IMR-90 (cell line): Measurements from ENCODE around the gene HADHB. TPM values are rescaled to one million over a fixed set of nuclear protein-coding genes. Genes with fewer than 3 reads are reported as not detected.
A peak's percentile ranks its signal among the peaks of the same experiment; 100 is the strongest.

Experiments used
- ATAC-seq: fragments of 200-7000 bp; cut with Tn5 transposase; 2 replicates; pipeline ENCODE4 v1.9.1; 2020; ENCODE audit warnings: low read depth, mild to moderate bottlenecking, moderate library complexity
- BruUV-seq: library from RNA; stranded (reverse); fragments of 400-500 nt; replicated peaks from 2 replicates; lab custom pipeline; 2021; lab: Mats Ljungman, UMichigan
- CTCF ChIA-PET: fragments of 300-600 bp; formaldehyde crosslinking; extraction: SDS; loops from one replicate; lab custom pipeline; 2021; ENCODE audit warnings: antibody characterized with exemption; lab: Yijun Ruan, JAX
- POLR2A ChIA-PET: fragments of 300-600 bp; sonication (Branson Sonifier 250); formaldehyde crosslinking; loops from one replicate; lab custom pipeline; 2022; ENCODE audit warnings: antibody characterized with exemption; ENCODE audit not compliant: unreplicated experiment; lab: Charles Lee
- DNase-seq: peaks from one replicate; pipeline ENCODE4 v3.0.0; 2013
- H2AFZ ChIP-seq: replicated peaks from 2 replicates; pipeline ENCODE3; 2013; ENCODE audit warnings: low read length, mild to moderate bottlenecking; ENCODE audit not compliant: poor library complexity
- H2AK5ac ChIP-seq: 2 replicates; pipeline ENCODE4 v1.6.1; 2013; ENCODE audit warnings: low read depth, low read length, inconsistent platforms
- H2AK9ac ChIP-seq: replicated peaks from 2 replicates; pipeline ENCODE3; 2013; ENCODE audit warnings: mild to moderate bottlenecking, low read depth, low read length, moderate library complexity; ENCODE audit not compliant: poor library complexity
- H2BK120ac ChIP-seq: 2 replicates; pipeline ENCODE4 v1.6.1; 2013; ENCODE audit warnings: low read depth, low read length, inconsistent platforms
- H2BK15ac ChIP-seq: 3 replicates; pipeline ENCODE4 v1.6.1; 2013; ENCODE audit warnings: low read depth, low read length, inconsistent platforms
- H2BK20ac ChIP-seq: 2 replicates; pipeline ENCODE4 v1.6.1; 2013; ENCODE audit warnings: low read depth, mild to moderate bottlenecking, inconsistent platforms, low read length, moderate library complexity
- H2BK5ac ChIP-seq: 2 replicates; pipeline ENCODE4 v1.6.1; 2013; ENCODE audit warnings: mild to moderate bottlenecking, low read depth, low read length, inconsistent platforms; ENCODE audit not compliant: poor library complexity, severe bottlenecking
- H3K14ac ChIP-seq: replicated peaks from 2 replicates; pipeline ENCODE4 v1.6.1; 2013; ENCODE audit warnings: low read depth, low read length, inconsistent platforms
- H3K18ac ChIP-seq: 2 replicates; pipeline ENCODE4 v1.6.1; 2013; ENCODE audit warnings: low read depth, low read length, control low read depth
- H3K23ac ChIP-seq: 2 replicates; pipeline ENCODE4 v1.6.1; 2013; ENCODE audit warnings: low read depth, low read length, inconsistent platforms
- H3K27ac ChIP-seq: 2 replicates; pipeline ENCODE4 v1.5.1; 2013; ENCODE audit warnings: mild to moderate bottlenecking, control low read depth, low read length; ENCODE audit not compliant: insufficient read depth
- H3K27me3 ChIP-seq: 2 replicates; pipeline ENCODE4 v1.6.1; 2013; ENCODE audit warnings: low read length; ENCODE audit not compliant: control insufficient read depth, insufficient read depth
- H3K36me3 ChIP-seq: 2 replicates; pipeline ENCODE4 v1.6.1; 2013; ENCODE audit warnings: low read length, mixed read lengths; ENCODE audit not compliant: control insufficient read depth, insufficient read depth
- H3K4ac ChIP-seq: 2 replicates; pipeline ENCODE4 v1.6.1; 2013; ENCODE audit warnings: low read depth, low read length, inconsistent platforms
- H3K4me1 ChIP-seq: 2 replicates; pipeline ENCODE4 v1.6.1; 2013; ENCODE audit warnings: low read length, mixed read lengths; ENCODE audit not compliant: control insufficient read depth, insufficient read depth
- H3K4me2 ChIP-seq: 2 replicates; pipeline ENCODE4 v1.6.1; 2013; ENCODE audit warnings: low read depth, mild to moderate bottlenecking, control low read depth, low read length, moderate library complexity
- H3K4me3 ChIP-seq: 2 replicates; pipeline ENCODE4 v1.5.1; 2013; ENCODE audit warnings: low read depth, mild to moderate bottlenecking, control low read depth, low read length, moderate library complexity; ENCODE audit not compliant: insufficient read depth
- H3K56ac ChIP-seq: 2 replicates; pipeline ENCODE4 v1.6.1; 2013; ENCODE audit warnings: low read length, inconsistent platforms; ENCODE audit not compliant: insufficient read depth; ENCODE audit errors: extremely low read depth
- H3K79me1 ChIP-seq, 2 experiments: 2 replicates each; pipeline ENCODE4 v1.6.1; 2013; ENCODE audit warnings: low read length in 2 of 2, inconsistent platforms in 1 of 2, low read depth in 1 of 2
- H3K9ac ChIP-seq: 2 replicates; pipeline ENCODE4 v1.6.1; 2013; ENCODE audit warnings: low read depth, low read length, control low read depth
- H3K9me1 ChIP-seq: 2 replicates; pipeline ENCODE4 v1.6.1; 2013; ENCODE audit warnings: low read length, inconsistent platforms; ENCODE audit not compliant: insufficient read depth
- H3K9me3 ChIP-seq: 2 replicates; pipeline ENCODE4 v1.6.1; 2013; ENCODE audit warnings: low read length; ENCODE audit not compliant: control insufficient read depth, insufficient read depth
- H4K20me1 ChIP-seq: 2 replicates; pipeline ENCODE4 v1.6.1; 2013; ENCODE audit warnings: low read length, inconsistent platforms; ENCODE audit not compliant: insufficient read depth
- H4K5ac ChIP-seq: 2 replicates; pipeline ENCODE4 v1.6.1; 2013; ENCODE audit warnings: mild to moderate bottlenecking, low read depth, low read length, control low read depth
- H4K8ac ChIP-seq, 2 experiments: 2 replicates each; pipeline ENCODE4 v1.6.1; 2013; ENCODE audit warnings: low read depth in 2 of 2, low read length in 2 of 2, control low read depth in 1 of 2, inconsistent platforms in 1 of 2
- H4K91ac ChIP-seq: 2 replicates; pipeline ENCODE4 v1.6.1; 2013; ENCODE audit warnings: low read depth, low read length, inconsistent platforms; ENCODE audit not compliant: insufficient read depth
- BHLHE40 ChIP-seq: fragments of 150-350 bp; IDR thresholded peaks from 2 replicates; pipeline ENCODE4 v1.6.1; 2016; ENCODE audit warnings: mild to moderate bottlenecking, low read depth, low read length
- CEBPB ChIP-seq: IDR thresholded peaks from 2 replicates; pipeline ENCODE4 v1.6.1; 2012; ENCODE audit warnings: low read depth, low read length, improper control_type of control experiment
- MAZ ChIP-seq: IDR thresholded peaks from 2 replicates; pipeline ENCODE4 v1.6.1; 2012; ENCODE audit warnings: low read depth, mild to moderate bottlenecking, low read length, improper control_type of control experiment, moderate library complexity, borderline replicate concordance
- WGBS, 2 experiments: methylation state at CpG; one replicate each; pipeline versions ENCODE4 v1.1.5 to v1.1.7; 2013; ENCODE audit warnings: missing lambda C conversion rate in 2 of 2; ENCODE audit not compliant: insufficient read length in 1 of 2; ENCODE audit errors: extremely low coverage in 2 of 2; 5-methylcytosine and 5-hydroxymethylcytosine counted together
- dilution Hi-C: fragments of 300-500 bp; cut with HindIII; formaldehyde crosslinking; loops from one replicate; pipeline ENCODE4 v1.14.3; 2018; ENCODE audit warnings: low sequenced_read_pairs; ENCODE audit not compliant: unreplicated experiment
- in situ Hi-C: fragments of 300-500 bp; cut with MboI; formaldehyde crosslinking; loops from 3 replicates; pipeline ENCODE4 v1.14.3; 2019; ENCODE audit warnings: low sequenced_read_pairs, inconsistent platforms, mixed read lengths
- intact Hi-C: fragments of 100-400 bp; cut with micrococcal nuclease; formaldehyde crosslinking; loops from 2 replicates; pipeline ENCODE4 v1.10.0; 2022
- polyA plus RNA-seq, 3 experiments: library from polyadenylated mRNA; depleted of rRNA; stranded (reverse); fragments of >200 nt; gene quantifications; 2 replicates each; pipeline ENCODE4 v1.2.3, GENCODE V29; 2012; ENCODE audit warnings: low replicate concordance in 1 of 3
- total RNA-seq: library from RNA; depleted of rRNA; stranded (reverse); fragments of >200 nt; gene quantifications from 2 replicates; pipeline ENCODE4 v1.2.3, GENCODE V29; 2012
- TF ChIP-seq, protein P1 (sequence below): fragments of 150-350 bp; IDR thresholded peaks from 2 replicates; pipeline ENCODE4 v1.6.1; 2016; ENCODE audit warnings: low read depth, mild to moderate bottlenecking, low read length, moderate library complexity, borderline replicate concordance

Gene HADHB
- total and polyA plus RNA-seq, 2 of the 4 experiments (the other 2 are of a cell fraction), result 67.9 to 79.8 TPM

GRCh38 chr2:26238311-26238958 lies 6.3 kb upstream of the HADHB start:
- Histone ChIP-seq H3K36me3 (peaks cover 27% of the 10 kb centered on the region), H2AK9ac (no peak overlapping the region), H3K27ac (no peak overlapping the region), H2BK120ac (no peak overlapping the region), H3K4me2 (no peak overlapping the region), H3K9ac (no peak overlapping the region), H3K4me3 (no peak overlapping the region), H3K18ac (no peak overlapping the region), H4K91ac (no peak overlapping the region), H3K4ac (no peak overlapping the region), H2AK5ac (no peak overlapping the region), H3K56ac (no peak overlapping the region), H3K9me3 (no peaks in the 10 kb centered on the region), H4K5ac (no peak overlapping the region), H4K8ac (no peak overlapping the region), H2BK20ac (no peak overlapping the region), H2BK5ac (no peak overlapping the region), H3K27me3 (no peaks in the 10 kb centered on the region), H3K4me1 (peaks cover 3% of the 10 kb centered on the region; the same call in 1 of the 2 replicates), H3K14ac (no peak overlapping the region), H3K9me1 (peaks cover 5% of the 10 kb centered on the region; the same call in 1 of the 2 replicates), H2BK15ac (no peak overlapping the region), H2AFZ (no peak overlapping the region), H3K79me1 (peaks cover 25 to 39% of the 10 kb centered on the region in 2 experiments), H4K20me1 (peaks cover 17% of the 10 kb centered on the region; the same call in 1 of the 2 replicates), H3K23ac (no peak overlapping the region)
- WGBS, 2 experiments, result no CpG with 5 or more reads among the region's 4 CpGs
- ChIA-PET CTCF (interaction anchor here (0.6 to 1.3 kb wide), 3 partner anchors 92 to 1626 kb away, joined by 3 to 4 read pairs (median 3); no protein-coding TSS in a partner anchor), POLR2A (no interaction called here)
- dilution Hi-C loops, result no loop called here
- TF ChIP-seq MAZ, result no peak
- peak; percentile 89 for TF ChIP-seq CEBPB
- TF ChIP-seq, protein P1, sequence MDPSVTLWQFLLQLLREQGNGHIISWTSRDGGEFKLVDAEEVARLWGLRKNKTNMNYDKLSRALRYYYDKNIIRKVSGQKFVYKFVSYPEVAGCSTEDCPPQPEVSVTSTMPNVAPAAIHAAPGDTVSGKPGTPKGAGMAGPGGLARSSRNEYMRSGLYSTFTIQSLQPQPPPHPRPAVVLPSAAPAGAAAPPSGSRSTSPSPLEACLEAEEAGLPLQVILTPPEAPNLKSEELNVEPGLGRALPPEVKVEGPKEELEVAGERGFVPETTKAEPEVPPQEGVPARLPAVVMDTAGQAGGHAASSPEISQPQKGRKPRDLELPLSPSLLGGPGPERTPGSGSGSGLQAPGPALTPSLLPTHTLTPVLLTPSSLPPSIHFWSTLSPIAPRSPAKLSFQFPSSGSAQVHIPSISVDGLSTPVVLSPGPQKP, result no peak
- no peak for TF ChIP-seq BHLHE40
- DNase-seq, result peak; percentile 4
- intact Hi-C loops, result loop anchor here (5.0 kb wide), 1 partner anchor 36 kb away; no protein-coding TSS in a partner anchor
- no TSS peak for BruUV-seq
- in situ Hi-C loops, result no loop called here
- ATAC-seq, result no peak
